ENCODE data around the gene PTPRN2.

Gene PTPRN2

GRCh38 chr7:158040199-158040598 is 547.4 kb downstream of the PTPRN2 start:
- Histone ChIP-seq H3K36me3 (ENCODE audit: control insufficient read depth, insufficient read depth, low read length) (no peaks in the 10 kb centered on the region), H3K4me2 (ENCODE audit: low read length) (no peak overlapping the region), H2AFZ (no peak overlapping the region), H3K9me3 (ENCODE audit: control insufficient read depth, low read length) (peaks cover 3% of the 10 kb centered on the region), H3K27ac (no peak overlapping the region), H3K4me1 (no peaks in the 10 kb centered on the region), H3K4me3 (ENCODE audit: low read depth, low read length) (no peak overlapping the region), H3K79me2 (no peaks in the 10 kb centered on the region), H3K9ac (no peak overlapping the region), H3K27me3 (ENCODE audit: control insufficient read depth, insufficient read depth, low read length) (no peaks in the 10 kb centered on the region)
- TF ChIP-seq CTCF (IDR thresholded peaks at IDR 0.05) = no peak

GRCh38 chr7:158039270-158039669 is 548.4 kb downstream of the PTPRN2 start:
- no peak for TF ChIP-seq CTCF (IDR thresholded peaks at IDR 0.05)
- no peaks in the 10 kb centered on the region for H3K79me2 ChIP-seq
- peaks cover 3% of the 10 kb centered on the region for H3K9me3 ChIP-seq (ENCODE audit: control insufficient read depth, low read length)
- H3K4me3 ChIP-seq (ENCODE audit: low read depth, low read length) = no peak overlapping the region
- H3K27ac ChIP-seq = no peak overlapping the region
- H3K4me1 ChIP-seq = no peaks in the 10 kb centered on the region
- H3K36me3 ChIP-seq (ENCODE audit: control insufficient read depth, insufficient read depth, low read length) = no peaks in the 10 kb centered on the region
- no peak overlapping the region for H2AFZ ChIP-seq
- no peak overlapping the region for H3K9ac ChIP-seq
- H3K27me3 ChIP-seq (ENCODE audit: control insufficient read depth, insufficient read depth, low read length) = no peaks in the 10 kb centered on the region
- H3K4me2 ChIP-seq (ENCODE audit: low read length) = no peak overlapping the region

- H3K27me3 ChIP-seq (ENCODE audit: control insufficient read depth, insufficient read depth, low read length) = no peaks in the 10 kb centered on the region
- H3K4me1 ChIP-seq = no peaks in the 10 kb centered on the region
- H3K27ac ChIP-seq = no peak overlapping the region
- H2AFZ ChIP-seq = no peak overlapping the region
- peaks cover 3% of the 10 kb centered on the region for H3K9me3 ChIP-seq (ENCODE audit: control insufficient read depth, low read length)
- H3K9ac ChIP-seq = no peak overlapping the region
- no peak overlapping the region for H3K4me2 ChIP-seq (ENCODE audit: low read length)
- H3K4me3 ChIP-seq (ENCODE audit: low read depth, low read length) = no peak overlapping the region
- TF ChIP-seq CTCF (IDR thresholded peaks at IDR 0.05) = no peak
- no peaks in the 10 kb centered on the region for H3K79me2 ChIP-seq
- H3K36me3 ChIP-seq (ENCODE audit: control insufficient read depth, insufficient read depth, low read length) = no peaks in the 10 kb centered on the region
These were observed 550.4 kb downstream of the PTPRN2 start for GRCh38 chr7:158037211-158037610.

GRCh38 chr7:158035343-158035742 is 552.3 kb downstream of the PTPRN2 start:
- no peak overlapping the region for H2AFZ ChIP-seq

More at GRCh38 chr7:158035343-158035742, 552.3 kb downstream of the PTPRN2 start:
- Histone ChIP-seq H3K27me3 (ENCODE audit: control insufficient read depth, insufficient read depth, low read length) (no peaks in the 10 kb centered on the region), H3K9ac (no peak overlapping the region), H3K27ac (no peak overlapping the region), H3K4me2 (ENCODE audit: low read length) (no peak overlapping the region), H3K9me3 (ENCODE audit: control insufficient read depth, low read length) (peaks cover 3% of the 10 kb centered on the region), H3K36me3 (ENCODE audit: control insufficient read depth, insufficient read depth, low read length) (no peaks in the 10 kb centered on the region), H3K4me3 (ENCODE audit: low read depth, low read length) (no peak overlapping the region), H3K4me1 (no peaks in the 10 kb centered on the region), H3K79me2 (no peaks in the 10 kb centered on the region)
- no peak for TF ChIP-seq CTCF (IDR thresholded peaks at IDR 0.05)

All from parathyroid adenoma (tissue), 2 donors.